ENCODE measurements around the gene PROCA1.

The PROCA1 gene
- total RNA-seq, result 1.9 to 5.3 reads per million in 2 experiments

DNA sequence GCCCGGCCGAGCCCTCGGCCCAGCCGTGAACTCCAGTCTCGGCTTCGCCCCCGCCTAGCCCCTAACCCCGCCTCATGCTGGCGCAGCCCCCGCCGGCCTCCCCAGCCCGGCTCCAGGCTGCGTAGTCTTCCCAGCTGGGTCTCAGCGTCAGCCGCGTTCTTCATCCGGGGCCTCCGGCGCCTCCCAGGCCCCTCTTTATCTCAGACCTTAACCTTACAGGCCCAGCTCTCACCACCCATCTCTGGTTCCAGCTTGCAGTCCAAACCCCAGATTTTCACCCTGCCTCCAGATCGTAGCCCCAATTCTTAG lies at the start of gene PROCA1:
PROCA1 (minus strand) TSS at position 166 of the 309 bp plus-strand sequence. CDS start 228 bp downstream, outside the sequence.
- no peak for DNase-seq (ENCODE audit: low read depth)

- no peak for DNase-seq (ENCODE audit: low read depth)
These were observed 49.2 kb upstream of the PROCA1 start for GRCh38 chr17:28760601-28761562.

DNA sequence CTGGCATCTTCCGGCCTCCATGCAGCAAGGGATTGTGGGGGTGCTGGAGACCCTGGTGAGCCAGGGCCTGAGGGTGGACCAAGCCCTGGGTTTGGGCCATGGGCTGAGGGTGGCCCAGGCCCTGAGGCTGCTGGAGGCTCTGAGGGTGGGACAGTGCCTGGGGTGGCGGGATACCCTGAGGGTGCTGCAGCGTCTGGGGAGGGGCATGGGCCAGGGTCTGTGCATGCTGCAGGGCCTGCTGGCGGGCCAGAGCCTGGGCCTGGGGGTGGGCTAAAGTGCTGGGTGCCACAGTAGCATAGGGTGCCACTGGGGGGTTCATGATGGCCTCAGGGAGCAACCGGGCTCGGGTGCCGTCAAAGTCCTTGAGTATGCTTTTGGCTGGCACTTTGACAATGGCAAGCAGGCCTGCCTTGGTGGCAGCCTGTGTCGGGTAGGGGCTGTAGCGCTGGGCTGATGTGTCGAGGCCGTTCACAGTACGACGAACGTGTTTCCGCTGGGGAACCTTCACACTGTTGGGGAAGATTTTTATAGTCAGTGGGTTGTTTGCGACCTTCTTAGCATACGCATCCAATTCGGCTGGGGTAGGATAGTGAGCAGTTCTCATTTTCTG lies 47.7 kb upstream of the PROCA1 start:
- no peak for DNase-seq (ENCODE audit: low read depth)

- no peak for DNase-seq (ENCODE audit: low read depth)
These were observed 46.9 kb upstream of the PROCA1 start for GRCh38 chr17:28758411-28759121.

DNA sequence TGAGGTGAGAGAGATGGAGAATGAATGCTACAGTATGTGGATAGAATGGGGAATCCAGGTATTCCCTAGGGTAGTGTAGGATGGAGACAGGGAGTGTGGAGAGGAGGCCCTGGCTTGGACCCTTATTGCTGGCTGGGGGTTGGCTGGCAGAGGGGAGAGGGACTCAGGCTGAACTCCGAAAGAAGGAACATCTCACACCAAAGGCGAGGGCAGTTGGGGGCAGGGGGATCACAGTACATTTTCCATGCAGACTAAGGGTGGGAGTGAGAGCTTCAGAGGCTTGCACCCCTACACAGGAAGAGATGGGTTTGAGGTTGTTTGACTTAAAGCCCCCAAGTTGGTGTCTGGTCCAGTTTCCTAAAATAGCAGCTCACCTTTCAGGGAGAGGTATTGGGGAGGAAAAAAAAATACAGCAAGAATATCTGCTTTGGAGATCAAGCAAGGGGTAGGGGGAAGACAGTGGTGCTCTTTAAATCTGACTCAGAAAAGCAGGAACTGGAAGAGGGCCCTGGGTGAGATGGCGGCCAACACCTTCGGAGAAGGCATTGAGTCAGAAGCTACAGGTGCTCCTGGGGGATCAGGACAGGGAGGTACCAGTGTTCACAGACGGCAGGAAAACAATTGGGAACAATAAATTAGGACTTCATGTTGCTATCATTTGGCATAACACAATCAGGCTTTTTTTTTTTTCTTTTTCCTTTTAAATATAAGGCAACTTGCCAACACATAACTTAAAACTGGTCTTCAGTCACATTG lies 44.5 kb upstream of the PROCA1 start:
- no peak for DNase-seq (ENCODE audit: low read depth)

DNA sequence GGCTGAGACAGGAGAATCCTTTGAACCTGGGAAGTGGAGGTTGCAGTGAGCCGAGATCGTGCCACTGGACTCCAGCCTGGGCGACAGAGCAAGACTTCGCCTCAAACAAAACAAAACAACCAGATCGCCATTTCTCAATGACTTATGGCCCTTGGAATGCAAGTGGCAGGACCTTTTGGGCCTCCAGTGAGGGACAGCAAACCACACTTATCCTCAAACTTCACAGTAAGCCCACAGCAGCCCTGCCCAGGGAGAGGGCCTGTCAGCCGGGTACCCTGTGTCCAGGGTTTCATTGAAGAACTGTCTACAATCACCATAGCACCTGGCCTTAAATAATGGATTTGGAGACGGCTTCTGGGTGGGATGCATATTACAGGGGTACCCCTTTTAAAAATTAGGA lies 43.8 kb upstream of the PROCA1 start:
- no peak for DNase-seq (ENCODE audit: low read depth)

DNA sequence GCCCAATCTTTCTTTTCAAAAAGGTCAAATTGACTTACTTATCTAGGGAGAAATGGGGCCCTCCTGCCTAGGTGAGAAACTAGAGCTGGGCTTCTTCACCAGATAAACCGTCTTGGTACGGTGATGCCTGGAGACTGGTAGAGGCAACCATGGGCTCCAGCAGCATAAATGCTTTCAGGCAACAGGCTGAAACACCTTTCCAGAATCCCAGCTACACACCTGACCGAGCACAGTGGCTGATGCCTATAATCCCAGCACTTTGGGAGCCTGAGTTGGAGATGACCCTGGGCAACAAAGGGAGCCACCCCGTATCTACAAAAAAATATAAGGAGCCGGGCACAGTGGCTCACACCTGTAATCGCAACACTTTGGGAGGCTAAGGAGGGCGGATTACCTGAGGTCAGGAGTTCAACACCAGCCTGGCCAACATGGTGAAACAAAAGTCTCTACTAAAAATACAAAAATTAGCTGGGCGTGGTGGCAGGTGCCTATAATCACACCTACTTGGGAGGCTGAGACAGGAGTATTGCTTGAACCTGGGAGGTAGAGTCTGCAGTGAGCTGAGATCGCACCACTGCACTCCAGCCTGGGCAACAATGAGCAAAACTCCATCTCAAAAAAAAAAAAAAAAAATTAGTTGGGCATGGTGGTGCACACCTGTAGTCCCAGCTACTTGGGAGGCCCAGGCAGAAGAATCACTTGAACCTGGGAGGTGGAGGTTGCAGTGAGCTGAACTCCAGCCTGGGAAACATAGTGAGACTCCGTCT lies 40.1 kb upstream of the PROCA1 start:
- no peak for DNase-seq (ENCODE audit: low read depth)

DNA sequence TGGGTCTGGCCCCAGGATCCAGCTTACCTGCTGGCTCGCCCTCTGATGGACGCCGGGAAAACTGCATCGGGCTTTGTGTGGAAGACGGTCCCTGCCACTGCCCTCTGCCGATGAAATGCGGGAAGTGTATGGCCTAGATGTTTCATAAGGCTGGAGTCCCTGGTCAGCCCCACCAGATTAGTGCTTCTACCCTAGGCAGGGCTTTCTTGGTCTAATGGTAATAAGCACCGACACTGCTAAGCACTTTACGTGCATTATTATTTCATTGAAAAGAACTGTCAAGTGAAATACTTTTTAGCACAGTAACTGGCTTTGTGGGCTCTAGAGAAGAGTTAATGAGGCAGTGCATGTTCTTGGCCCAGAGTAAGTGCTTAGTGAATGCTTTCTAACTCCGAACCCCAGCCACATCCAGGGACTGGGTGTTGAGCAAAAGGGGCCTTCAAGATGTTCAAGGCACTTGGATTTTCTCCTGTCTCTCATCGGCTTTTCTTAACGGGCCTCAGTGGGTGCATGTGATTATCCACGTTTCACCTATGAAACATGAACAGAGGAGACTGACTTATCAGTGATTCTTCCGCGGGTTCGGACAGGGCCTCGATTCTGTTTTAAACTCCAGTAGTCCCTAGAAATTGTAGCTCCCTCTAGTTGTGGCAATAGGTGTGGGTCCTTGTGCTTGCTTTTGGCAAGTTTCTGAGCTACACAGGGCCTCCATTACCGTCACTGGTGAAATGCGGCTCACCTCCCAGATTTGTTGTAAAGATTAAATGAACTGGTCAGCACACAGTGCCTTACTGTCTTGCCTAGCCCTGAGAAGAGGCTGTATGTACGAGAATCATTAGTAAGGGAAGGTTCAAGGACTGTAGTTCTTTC lies 38.7 kb upstream of the PROCA1 start:
- DNase-seq (ENCODE audit: low read depth), result peak; percentile 84

- no peak for DNase-seq (ENCODE audit: low read depth)
These were observed 38.0 kb upstream of the PROCA1 start for GRCh38 chr17:28749516-28750177.

GRCh38 chr17:28748852-28749515 lies 37.3 kb upstream of the PROCA1 start:
- no peak for DNase-seq (ENCODE audit: low read depth)

GRCh38 chr17:28747801-28748750 lies 36.4 kb upstream of the PROCA1 start:
- no peak for DNase-seq (ENCODE audit: low read depth)

DNA sequence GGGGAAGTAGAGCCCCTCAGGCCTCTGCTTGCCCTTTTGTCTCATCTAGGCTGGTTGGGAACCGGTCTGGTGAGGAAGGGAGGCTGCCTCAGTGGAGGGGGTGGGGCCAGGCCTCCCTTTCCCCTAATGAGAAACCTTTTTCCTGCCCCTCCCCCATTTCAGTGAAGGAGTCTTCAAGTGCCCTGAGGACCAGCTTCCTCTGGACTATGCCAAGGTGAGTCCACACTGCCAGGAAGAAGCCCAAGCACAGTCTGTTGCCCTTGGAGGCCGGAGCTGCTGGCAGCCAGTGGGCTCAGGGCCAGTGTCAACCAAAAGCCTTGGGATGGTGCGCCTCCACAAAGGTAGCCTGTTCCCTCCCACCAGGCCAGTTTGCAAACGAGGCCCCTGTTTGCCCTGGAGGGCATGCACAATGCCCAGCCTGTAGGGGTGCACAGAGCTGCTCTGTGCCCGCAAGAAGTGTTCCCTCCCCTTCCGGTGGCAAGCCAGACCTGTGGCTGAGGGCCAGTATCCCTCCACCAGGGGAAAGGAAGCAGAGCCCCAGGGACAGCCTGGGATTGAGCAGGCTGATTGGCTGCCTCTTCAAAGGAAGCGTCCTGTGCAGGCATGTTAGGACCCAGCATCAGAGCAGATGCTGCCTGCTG lies 35.5 kb upstream of the PROCA1 start:
- no peak for DNase-seq (ENCODE audit: low read depth)

GRCh38 chr17:28746611-28747050 lies 34.9 kb upstream of the PROCA1 start:
- DNase-seq (ENCODE audit: low read depth), result no peak

- no peak for DNase-seq (ENCODE audit: low read depth)
These were observed 34.2 kb upstream of the PROCA1 start for GRCh38 chr17:28745786-28746411.

DNA sequence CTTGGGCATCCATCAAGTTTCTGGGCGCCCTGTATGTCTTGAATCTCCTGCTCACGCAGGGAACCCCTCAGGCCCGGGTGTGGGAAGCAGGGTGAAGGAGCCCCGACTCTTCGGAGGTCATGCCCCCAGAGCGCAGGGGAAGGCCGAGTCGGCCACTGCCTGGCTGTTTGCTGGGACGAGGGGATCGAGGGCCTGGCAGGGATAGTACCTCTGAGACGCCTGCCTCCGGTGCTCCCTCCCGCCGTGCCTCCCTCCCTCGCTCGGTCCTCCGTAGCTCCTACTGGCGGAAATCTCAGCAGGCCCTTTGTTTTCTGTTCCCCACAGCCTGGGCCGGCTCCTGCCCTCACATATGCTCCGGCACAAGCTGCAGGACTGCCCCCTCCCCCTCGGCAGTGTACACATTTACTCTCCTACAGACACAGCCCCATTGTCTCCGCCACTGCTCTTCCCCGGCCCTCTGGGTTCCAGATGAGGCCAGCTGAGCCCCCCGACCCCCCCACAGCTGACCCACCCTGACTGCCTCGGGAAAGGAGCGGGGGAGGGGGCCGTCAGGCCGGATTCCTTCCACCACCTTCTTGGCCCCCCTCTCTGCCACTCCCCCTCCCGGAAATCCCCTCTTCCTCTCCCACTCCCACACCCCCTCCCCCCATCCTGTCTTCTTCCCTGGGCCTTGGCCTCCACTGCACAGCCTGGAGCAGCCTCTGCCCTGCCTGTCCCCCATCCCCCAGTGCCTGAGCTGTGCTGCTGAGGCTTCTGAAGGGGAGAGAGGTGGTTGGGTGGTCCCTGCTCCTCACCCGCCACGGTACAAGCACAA lies 33.5 kb upstream of the PROCA1 start:
- DNase-seq (ENCODE audit: low read depth), result no peak

Data from T follicular helper cell (primary cell).